Kidney epithelial cell (primary cell): ENCODE results near the gene ALPK1. TPM values are rescaled to one million over a fixed set of nuclear protein-coding genes. Genes with fewer than 3 reads are reported as not detected.

ENCODE experiments used
- DNase-seq: peaks from one replicate; pipeline ENCODE4 v3.0.0-alpha.2; 2010; ENCODE audit warnings: low read depth
- H3K27me3 ChIP-seq: 2 replicates; pipeline ENCODE4 v1.6.0; 2011; ENCODE audit warnings: low read length; ENCODE audit not compliant: control insufficient read depth, insufficient read depth
- H3K36me3 ChIP-seq: 2 replicates; pipeline ENCODE4 v1.5.1; 2011; ENCODE audit warnings: low read length; ENCODE audit not compliant: control insufficient read depth, insufficient read depth
- H3K4me3 ChIP-seq: 2 replicates; pipeline ENCODE4 v1.5.1; 2011; ENCODE audit warnings: low read depth, mild to moderate bottlenecking, control low read depth, low read length
- CTCF ChIP-seq: IDR thresholded peaks from 2 replicates; pipeline ENCODE4 v1.5.1; 2011; ENCODE audit warnings: mild to moderate bottlenecking, moderate library complexity, low read length, control low read depth, inconsistent platforms; ENCODE audit not compliant: insufficient read depth, poor library complexity, severe bottlenecking
- total RNA-seq: library from RNA; depleted of rRNA; stranded (reverse); fragments of >200 nt; gene quantifications from 2 replicates; pipeline ENCODE4 v1.2.3, GENCODE V29; 2015

Gene ALPK1
- total RNA-seq, 1 donor from 2014 or later, result 12.5 TPM

- H3K36me3 ChIP-seq, result no peaks in the 10 kb centered on the region
- no peaks in the 10 kb centered on the region for H3K27me3 ChIP-seq
- DNase-seq, result no peak
- no peak overlapping the region for H3K4me3 ChIP-seq
- TF ChIP-seq CTCF, result no peak
Observed at GRCh38 chr4:112311516-112311915, 14.3 kb downstream of the ALPK1 start.

- no peak overlapping the region for H3K4me3 ChIP-seq
- TF ChIP-seq CTCF, result no peak
- no peak for DNase-seq
Observed at GRCh38 chr4:112312610-112313239, 15.6 kb downstream of the ALPK1 start.

GRCh38 chr4:112315446-112315845, 18.3 kb downstream of the ALPK1 start:
- Histone ChIP-seq H3K36me3 (no peaks in the 10 kb centered on the region), H3K27me3 (no peaks in the 10 kb centered on the region), H3K4me3 (no peak overlapping the region)
- DNase-seq, result no peak
- no peak for TF ChIP-seq CTCF

More at GRCh38 chr4:112312610-112313239, 15.6 kb downstream of the ALPK1 start:
- Histone ChIP-seq H3K36me3 (no peaks in the 10 kb centered on the region), H3K27me3 (no peaks in the 10 kb centered on the region)

GRCh38 chr4:112316360-112316759, 19.2 kb downstream of the ALPK1 start:
- no peak for DNase-seq
- no peaks in the 10 kb centered on the region for H3K27me3 ChIP-seq
- no peaks in the 10 kb centered on the region for H3K36me3 ChIP-seq
- TF ChIP-seq CTCF, result no peak
- no peak overlapping the region for H3K4me3 ChIP-seq

- DNase-seq, result no peak
- no peaks in the 10 kb centered on the region for H3K27me3 ChIP-seq
- H3K36me3 ChIP-seq, result no peaks in the 10 kb centered on the region
- H3K4me3 ChIP-seq, result no peak overlapping the region
- no peak for TF ChIP-seq CTCF
Observed at GRCh38 chr4:112318239-112319142, 21.3 kb downstream of the ALPK1 start.
